Fibroblast of skin of abdomen (primary cell): ENCODE data around the gene GMPR.
"Not testable (repeated sequence)": the region's sequence is repeated elsewhere in the genome, so short reads cannot be mapped to it uniquely, and the experiment has no call there.

ENCODE experiments used
- DNase-seq: peaks from one replicate; pipeline ENCODE4 v3.0.0-alpha.2; 2013

Gene GMPR

DNA sequence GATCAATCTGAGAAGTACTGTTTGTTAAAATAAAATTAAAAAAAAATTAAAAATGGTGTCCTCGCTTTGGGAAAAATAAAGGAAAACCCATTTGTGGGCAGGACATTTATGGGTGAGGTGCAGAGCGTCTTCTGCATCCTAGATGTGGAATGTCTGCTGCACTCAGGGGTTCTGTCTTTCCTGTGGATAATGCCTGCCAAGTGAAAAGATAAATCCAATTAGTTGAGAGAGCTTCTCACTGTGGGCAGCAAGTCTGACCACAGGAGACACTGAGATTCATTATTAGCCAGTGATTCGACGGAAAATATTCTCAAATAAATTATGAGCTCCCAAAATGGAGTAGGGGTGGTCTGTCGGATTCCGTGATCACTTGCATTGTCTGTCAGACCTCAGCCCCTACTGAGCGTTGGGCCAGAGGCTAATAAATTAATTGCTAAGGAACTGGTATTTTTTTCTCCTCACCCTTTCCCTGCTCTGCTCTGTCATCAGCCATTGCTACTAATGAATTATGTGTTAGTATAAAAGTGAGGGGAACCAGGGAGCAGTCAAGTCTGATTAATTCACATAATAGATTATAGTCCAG is 10.0 kb downstream of the GMPR start:
- no peak for DNase-seq

DNA sequence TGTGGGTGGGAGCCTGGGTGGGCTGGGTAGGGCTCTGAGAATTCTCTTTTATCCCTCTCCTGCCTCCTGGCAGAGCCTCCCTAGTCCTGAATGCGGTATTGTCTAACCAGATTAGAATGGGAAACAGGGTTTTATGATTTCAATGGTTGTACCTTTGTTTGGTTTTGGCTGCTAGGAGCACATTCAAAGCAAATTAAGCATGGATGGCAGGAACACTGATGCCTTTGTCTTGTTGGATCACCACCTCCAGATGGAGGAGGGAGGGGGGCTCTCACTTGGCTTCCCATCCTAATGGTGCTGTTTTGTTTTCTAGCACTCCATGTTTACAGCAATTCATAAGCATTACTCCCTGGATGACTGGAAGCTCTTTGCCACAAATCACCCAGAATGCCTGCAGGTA is 11.6 kb downstream of the GMPR start:
- no peak for DNase-seq

DNA sequence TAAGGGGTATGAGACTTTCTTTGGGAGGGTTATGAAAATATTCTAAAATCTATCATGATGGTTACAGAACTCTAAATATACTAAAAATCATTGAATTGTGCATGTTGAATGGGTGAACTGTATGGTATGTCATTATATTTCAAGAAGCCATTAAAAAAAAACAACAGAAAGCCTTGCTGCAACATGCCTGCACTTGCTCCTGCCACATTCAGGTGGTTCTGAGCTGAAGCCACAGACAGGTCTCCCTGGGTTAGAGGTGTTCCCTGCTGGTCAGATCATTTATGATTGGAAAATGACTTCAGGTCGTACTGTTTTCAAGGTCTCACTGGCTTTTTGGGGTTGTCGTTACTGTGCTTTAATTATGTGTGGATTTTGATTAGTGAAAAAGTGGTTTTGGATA is 13.3 kb downstream of the GMPR start:
- no peak for DNase-seq

DNA sequence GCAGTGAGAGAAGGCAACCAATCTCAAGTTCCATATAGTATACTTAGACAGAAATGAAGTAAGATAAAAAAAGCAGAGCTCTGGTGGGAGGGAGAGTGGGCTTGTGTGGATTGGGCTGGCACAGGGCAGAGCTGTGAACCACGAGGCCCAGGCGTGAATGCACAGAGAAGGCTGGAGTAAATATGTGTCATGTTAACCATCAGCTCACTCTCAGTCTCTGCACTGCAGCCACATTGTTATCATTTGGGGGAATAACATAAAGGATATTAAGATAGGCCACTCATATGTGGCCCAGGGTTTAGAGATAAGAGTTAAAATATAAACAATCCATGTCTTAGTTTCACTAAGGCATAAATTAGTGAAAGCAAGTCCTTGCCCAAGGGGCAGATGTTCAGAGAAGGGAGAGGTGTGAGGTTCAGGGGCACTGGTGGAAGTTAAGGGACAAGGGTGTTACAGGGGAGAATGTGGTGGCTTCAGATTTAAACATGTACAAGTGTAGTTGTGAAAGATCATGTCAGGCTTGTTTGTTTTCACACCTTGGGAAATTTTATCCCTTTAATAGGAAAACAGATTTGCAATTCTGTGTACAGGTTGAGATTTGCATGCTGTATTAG is 14.4 kb downstream of the GMPR start:
- DNase-seq, result no peak

DNA sequence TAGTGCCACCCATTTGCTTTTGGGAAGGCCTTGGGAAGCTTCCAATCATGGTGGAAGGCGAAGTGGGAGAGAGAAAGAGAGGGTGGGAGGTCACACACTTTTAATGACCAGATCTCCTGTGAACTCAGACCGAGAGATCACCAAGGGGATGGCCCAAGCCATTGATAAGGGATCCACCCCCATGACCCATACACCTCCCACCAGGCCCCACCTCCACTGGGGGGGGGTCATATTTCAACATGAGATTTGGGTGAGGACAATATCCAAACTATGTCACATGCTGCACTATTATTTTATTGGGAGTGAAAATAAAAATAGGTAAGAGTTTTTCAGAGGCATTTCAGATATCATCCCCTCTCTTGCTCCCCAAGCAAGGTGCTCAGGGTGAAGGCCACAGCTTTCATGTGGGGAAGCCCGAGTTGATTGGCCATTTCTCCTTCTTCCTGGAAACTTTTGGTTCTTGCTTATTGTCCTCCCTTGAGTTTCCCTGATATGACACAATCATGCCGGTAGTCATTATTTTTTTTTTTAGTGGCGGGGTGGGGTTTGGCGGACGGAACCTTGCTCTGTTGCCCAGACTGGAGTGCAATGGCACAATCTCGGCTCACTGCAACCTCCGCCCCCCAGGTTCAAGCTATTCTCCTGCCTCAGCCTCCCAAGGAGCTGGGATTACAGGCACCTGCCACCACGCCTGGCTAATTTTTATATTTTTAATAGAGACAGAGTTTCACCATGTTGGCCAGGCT is 15.2 kb downstream of the GMPR start:
- DNase-seq, result no peak

DNA sequence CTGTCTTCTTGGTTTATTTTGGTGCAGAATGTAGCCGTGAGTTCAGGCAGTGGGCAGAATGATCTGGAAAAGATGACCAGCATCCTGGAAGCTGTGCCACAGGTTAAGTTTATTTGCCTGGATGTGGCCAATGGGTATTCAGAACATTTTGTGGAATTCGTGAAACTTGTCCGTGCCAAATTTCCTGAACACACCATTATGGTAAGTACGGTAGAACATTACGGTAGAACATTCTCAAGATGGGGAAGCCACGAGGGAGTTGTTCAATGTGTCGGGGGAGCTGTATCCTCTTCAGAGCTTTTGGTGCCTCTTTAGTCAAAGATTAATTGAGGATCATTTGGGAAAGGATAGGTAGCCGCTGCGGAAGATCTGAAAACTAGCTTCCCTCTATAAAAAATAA is 16.1 kb downstream of the GMPR start:
- DNase-seq, result no peak

DNA sequence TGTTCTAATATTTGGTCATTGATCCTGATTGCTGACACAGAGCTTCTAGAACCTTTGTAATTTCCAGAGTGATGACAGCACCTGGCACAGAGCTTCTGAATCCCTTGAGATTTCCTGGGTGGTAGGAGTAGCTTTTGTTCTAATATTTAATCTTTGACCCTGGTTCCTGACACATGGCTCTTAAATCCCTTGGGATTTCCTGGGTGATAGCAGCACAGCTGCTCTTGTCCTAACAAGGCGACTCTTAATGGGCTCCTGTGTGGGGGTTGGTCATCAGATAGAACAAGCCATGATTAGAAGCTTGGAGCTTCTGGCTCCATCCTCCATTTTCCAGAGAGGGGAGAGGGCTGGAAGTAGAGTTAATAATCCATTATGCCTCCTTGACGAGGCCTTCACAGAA is 18.4 kb downstream of the GMPR start:
- no peak for DNase-seq

DNA sequence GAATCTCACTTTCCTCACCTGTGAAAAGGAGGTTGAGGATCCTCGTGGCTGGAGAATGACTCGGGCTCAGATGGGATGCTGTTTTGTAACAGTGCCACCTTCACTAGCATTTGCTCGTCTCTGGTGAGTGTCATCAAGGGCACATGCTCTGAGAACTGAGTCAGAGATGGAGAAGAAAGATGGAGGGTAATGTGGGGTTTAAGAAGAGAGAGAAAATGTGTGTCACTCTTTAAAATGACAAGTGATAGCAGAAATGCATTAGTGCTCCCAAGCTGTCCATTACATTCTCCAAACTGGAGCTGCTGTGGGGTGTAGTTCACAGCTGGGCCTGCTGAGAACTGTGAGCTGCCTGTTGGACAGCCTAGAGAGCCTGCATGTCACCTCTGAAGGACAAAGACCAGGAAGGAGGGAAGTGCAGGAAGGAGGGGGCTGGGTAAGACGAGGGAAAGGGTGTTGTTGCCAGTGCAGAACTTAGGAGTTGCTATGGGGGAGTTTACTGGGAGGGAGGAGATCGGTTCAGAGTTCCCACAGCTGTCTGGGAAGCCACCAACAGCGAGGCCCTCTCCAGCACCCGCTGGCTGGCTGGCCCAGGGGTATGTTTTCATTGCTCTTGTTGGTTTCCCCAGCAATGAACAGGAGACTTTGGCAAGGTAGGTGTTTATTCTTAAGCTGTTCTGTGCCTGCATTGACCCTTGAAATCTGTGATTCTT is 19.8 kb downstream of the GMPR start:
- DNase-seq, result no peak

DNA sequence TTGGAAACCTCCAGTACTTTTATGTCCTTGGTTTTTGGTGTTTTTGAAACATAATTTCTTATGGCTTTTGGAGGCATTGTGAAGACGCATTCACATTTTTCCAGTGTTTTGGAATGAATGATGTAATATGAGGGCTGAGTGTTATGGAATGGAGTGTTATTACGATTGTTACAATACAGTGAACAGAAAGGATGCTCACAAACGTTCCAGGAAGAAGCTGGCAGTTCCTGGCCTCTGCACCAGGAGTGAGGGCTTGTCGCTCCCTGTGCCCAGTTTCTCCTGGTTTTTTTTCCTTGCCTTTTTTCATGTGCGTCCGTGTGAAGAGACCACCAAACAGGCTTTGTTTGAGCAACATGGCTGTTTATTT is 20.3 kb downstream of the GMPR start:
- DNase-seq, result no peak

DNA sequence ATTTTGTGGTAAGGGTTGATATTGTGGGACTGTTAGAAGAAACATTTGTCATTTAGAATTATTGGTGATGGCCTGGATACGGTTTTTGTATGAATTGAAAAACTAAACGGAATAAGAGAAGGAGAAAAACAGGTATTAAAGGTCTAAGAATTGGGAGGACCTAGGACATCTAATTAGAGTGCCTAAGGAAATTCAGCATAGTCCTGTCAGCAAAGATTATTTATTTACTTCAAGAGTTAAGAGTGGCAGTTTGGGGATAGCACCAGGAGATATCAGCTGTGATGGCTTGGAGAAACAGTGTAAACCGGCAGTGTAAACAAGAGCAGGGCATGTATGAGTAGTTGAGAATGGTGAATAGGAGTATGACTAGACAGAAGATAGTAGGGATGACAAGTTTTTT is 21.2 kb downstream of the GMPR start:
- not testable (repeated sequence) for DNase-seq

DNA sequence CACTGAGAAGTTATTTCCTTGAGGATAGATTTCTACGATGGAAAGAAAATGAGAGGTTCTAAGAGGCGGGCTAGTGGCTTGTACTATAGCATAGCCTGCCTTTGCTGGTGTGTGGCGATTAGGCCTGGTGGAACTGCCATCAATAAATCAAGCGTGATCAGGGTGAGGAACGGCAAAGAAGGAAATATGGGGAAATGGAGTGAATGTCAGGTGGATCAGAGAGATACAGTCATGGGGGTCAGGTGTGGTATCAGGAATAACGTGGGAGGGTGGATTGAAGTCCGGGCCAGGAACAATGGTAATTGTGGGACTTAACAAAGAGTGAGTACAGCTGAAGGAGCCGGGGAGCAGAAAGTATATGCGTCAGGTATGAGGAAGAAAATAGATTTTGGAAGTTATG is 22.2 kb downstream of the GMPR start:
- DNase-seq, result not testable (repeated sequence)

DNA sequence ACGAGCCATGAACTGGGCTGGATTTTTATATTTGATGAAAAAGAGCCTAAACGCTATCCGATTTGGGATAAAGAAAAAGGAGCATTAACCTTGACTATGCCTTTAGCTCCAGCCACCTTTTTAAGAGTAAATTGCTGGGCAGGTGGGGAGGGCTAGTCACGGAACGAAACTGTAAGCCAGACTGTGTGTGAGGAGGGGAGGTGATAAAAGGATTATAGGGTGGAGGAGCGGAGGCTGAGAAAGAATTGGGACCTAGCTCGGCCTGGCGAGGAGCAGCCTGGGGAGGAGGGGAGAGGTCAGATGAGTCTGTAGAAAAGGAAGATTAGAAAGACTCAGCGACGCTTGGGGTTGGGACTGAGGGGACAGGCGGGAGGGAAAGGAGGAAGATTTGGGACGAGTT is 24.4 kb downstream of the GMPR start:
- not testable (repeated sequence) for DNase-seq

DNA sequence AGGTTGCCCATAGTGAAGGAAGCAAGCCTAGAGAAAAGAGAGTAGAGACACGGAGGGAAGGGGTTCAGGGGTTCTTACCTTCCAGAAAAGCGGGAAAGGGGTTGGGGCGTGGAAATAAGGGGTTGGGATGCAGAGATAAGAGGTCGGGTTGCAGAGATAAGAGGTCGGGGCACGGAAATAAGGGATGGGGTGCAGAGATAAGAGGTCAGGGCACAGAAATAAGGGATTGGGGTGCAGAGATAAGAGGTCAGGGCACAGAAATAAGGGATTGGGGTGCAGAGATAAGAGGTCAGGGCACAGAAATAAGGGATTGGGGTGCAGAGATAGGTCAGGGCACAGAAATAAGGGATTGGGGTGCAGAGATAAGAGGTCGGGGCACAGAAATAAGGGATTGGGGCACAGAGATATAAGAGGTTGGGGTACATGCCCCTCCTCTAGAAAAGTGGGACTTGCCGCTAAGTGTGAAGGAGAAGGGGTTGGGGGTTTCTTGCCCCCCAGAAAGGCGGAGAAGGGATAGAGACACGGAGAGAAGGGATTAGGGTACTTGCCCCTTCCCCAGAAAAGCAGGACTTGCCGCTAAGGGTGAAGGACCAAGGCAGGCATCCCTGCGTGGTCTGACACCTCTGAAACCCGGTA is 25.2 kb downstream of the GMPR start:
- not testable (repeated sequence) for DNase-seq

DNA sequence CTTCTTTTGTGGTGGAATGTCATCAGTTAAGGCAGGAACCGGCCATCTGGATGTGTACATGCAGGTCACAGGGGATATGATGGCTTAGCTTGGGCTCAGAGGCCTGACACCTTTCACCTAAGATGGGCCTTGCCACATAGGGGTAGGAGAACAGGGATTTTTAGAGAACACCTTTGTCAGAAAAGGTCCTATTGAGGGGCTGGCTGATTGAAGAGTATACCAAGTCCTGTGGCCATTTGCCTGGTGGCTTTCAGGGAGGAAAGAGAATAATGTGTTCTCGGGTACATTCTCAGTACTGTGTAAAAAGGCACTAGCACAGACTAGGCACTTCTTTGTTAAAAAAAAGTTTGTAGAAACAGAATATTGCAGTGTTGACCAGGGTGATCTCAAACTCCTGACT is 26.4 kb downstream of the GMPR start:
- DNase-seq, result no peak

DNA sequence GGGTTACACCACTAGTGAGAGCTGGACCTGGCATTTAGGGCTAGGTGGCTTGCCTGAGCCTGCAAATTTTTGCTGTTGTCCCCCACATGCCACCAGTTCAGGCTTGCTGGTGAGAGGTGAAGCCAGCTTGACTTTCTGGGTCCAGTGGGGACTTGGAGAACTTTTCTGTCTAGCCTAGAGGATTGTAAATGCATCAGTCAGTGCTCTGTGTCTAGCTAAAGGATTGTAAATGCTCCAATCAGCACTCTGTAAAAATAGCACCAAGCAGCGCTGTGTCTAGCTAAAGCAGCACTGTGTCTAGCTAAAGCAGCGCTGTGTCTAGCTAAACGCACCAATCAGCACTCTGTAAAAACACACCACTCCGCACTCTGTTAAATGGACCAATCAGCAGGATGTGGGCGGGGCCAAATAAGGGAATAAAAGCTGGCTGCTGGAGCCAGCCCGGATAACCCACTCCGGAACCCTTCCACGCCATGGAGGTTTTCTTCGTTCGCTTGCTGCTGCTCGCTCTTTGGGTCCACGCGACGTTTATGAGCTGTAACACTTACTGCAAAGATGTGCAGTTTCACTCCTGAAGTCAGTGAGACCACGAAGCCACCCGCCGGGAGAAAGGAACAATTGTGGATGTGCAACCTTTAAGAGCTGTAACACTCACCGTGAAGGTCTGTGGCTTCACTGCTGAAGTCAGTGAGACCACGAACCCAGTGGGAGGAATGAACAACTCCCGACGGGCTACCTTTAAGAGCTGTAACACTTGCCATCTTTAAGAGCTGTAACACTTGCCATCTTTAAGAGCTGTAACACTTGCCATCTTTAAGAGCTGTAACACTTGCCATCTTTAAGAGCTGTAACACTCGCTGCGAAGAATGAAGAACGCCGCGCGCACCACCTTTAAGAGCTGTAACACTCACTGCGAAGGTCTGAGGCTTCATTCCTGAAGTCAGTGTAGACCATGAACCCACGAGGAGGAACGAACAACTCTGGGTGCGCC is 27.3 kb downstream of the GMPR start:
- DNase-seq, result no peak

DNA sequence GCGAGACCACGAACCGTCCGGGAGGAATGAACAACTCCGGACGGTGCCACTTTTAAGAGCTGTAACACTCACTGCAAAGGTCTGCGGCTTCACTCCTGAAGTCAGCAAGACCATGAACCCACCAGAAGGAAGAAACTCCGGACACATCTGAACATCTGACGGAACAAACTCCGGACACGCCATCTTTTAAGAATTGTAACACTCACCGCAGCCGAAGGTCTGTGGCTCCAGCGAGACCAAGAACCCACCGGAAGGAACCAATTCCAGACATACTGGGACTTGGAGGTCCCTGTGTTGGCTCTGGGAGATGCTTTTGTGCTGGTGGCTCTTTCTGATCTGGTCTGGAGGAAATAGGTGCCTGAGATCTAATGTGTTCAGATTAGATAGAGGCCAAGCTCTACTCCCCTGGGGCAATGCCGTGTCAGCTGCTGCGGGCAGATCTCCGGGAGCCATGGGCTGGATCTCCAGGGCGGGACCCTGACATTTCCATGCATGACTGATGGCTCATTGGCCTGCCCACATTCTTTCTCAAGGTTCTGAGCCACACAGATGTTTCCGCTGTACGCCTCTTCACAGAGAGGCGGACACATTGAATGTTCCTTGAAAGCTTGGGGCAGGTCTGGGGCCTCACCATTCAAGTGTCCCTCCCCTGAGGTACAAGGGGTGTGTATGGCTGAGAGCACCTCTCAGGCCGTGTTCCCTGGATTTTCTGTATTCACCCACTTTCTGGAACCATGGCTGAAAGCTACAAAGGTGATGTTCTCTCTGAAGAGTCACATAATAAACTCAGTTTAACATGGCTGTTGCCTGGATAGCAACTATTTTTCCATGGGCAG is 29.3 kb downstream of the GMPR start:
- DNase-seq, result peak; percentile 16

DNA sequence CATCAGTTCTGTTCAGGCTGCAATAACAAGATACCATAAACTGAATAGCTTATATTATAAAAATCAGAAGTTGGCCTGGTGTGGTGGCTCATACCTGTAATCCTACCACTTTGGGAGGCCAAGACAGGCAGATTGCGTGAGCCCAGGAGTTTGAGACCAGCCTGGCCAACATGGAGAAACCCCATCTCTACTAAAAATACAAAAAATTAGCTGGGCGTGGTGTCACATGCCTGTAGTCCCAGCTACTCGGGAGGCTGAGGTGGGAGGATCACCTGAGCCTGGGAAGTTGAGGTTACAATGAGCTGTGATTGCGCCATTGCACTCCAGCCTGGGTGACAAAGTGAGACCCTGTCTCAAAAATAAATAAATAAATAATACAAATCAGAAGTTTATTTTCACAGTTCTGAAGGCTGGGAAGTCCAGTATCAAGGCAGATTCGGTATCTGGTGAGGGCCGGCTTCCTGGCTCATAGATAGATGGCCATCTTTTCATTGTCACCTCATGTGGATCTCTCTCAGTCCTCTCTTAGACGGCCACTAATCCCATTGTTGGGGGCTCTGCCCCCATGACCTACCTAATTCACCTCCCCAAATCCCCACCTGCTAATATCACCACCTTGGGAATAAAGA is 31.2 kb downstream of the GMPR start:
- DNase-seq, result not testable (repeated sequence)

DNA sequence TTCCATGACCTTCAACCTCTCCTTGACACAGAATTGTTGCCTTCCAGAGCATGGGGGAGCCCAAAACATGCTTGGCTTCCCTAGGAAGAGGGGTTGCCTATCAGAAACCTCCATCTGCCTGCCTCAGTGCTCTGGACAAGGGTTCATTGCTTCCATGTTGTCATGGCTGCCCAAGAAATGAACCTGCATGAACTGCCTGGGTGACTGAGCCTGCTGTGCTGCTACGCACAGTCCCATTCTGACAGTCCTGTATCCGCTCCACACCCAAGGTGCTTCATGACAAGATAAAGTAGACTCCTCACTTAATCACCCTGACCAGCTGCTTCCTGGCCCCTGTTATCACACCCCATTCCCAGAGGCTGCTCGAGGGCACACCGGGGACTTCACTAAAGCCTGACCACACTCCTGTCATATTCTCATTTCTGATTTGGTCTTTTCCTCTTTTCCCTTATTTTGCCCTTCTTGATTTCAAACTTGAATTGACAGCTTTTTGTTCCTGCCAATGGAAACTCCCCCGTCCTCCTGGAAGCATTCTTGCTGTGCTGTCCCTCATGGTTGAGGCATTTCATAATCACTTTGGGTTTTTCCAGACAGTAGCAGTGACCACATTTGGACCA is 31.9 kb downstream of the GMPR start:
- no peak for DNase-seq

DNA sequence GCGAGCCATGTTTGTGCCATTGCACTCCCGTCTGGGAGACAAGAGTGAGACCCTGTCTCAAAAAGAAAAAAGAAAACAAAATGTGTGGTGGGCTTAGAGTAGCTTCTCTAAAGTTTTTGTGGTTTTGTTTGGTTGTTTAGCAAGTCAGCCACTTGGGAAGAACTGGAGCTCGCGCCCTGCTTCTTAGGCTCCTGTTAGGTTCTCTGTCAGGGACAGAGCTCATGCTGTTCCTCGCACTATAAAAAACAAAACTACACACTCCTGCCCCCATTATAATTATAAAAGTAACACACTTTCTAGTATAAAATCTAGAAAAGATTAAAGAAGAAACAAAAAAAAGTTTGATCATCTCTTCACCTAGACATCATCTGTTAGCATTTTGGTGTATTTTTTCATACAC is 33.0 kb downstream of the GMPR start:
- no peak for DNase-seq

DNA sequence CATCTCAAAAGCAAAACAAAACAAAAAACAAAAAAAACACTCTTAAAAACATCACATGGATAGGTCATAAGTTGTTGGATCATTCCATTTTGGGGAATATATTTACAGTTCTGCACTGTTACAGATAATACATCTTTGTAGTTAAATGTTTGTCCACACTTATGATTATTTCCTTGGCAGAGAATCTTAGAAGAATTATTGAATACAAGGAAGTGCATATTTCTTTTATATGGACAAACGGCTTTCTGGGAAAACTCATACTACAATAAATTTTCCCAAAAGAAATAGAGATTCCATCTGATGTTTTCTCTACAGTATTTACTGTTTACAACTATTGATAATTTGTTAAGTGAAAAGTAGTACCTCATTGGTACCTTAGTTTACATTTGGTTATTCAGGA is 33.8 kb downstream of the GMPR start:
- no peak for DNase-seq
